Measurements from ENCODE around the gene NTPCR. TPM values are rescaled to one million over a fixed set of nuclear protein-coding genes. Genes with fewer than 3 reads are reported as not detected.

Gene NTPCR
- total RNA-seq, 1 donor from 2014 or later = 19.2 TPM

DNA sequence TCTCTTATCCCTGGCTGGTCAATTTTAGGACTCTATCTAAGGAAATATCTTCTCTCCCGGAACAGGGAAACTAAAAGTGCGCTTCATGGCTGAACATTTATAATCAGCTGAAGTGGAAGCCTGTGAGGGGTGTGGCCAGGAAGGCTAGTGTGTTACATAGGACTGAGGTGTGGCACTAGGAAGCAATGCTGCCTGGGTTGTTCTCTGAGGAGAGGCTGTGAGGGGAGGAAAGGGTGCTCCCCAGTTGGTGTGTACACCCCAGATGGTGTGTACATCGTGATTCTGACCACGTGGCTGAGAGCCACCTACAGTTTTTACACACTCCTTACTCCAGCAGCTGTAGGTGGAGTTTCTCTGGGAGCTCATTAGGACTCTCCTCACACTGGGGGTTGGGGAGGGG is 16.3 kb downstream of the NTPCR start:
- Histone ChIP-seq H3K9me3 (no peaks in the 10 kb centered on the region), H3K4me3 (no peak overlapping the region), H3K36me3 (peaks cover 0 to 18% of the 10 kb centered on the region in 2 donors), H3K4me1 (no peaks in the 10 kb centered on the region), H3K27me3 (no peaks in the 10 kb centered on the region), H3K27ac (no peak overlapping the region)
- intact Hi-C loops (cut with DNase I) = no loop called here
- TF ChIP-seq, protein P1, sequence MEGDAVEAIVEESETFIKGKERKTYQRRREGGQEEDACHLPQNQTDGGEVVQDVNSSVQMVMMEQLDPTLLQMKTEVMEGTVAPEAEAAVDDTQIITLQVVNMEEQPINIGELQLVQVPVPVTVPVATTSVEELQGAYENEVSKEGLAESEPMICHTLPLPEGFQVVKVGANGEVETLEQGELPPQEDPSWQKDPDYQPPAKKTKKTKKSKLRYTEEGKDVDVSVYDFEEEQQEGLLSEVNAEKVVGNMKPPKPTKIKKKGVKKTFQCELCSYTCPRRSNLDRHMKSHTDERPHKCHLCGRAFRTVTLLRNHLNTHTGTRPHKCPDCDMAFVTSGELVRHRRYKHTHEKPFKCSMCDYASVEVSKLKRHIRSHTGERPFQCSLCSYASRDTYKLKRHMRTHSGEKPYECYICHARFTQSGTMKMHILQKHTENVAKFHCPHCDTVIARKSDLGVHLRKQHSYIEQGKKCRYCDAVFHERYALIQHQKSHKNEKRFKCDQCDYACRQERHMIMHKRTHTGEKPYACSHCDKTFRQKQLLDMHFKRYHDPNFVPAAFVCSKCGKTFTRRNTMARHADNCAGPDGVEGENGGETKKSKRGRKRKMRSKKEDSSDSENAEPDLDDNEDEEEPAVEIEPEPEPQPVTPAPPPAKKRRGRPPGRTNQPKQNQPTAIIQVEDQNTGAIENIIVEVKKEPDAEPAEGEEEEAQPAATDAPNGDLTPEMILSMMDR (IDR thresholded peaks at IDR 0.05) = no peak
- TF ChIP-seq POLR2AphosphoS5 (IDR thresholded peaks at IDR 0.05; ENCODE audit: insufficient read depth in 1 of 2, low read depth in 1 of 2) (no peak), POLR2A (IDR thresholded peaks at IDR 0.05) (no peak)
- DNase-seq (ENCODE audit: extremely low spot score in 2 of 2) = no peak

DNA sequence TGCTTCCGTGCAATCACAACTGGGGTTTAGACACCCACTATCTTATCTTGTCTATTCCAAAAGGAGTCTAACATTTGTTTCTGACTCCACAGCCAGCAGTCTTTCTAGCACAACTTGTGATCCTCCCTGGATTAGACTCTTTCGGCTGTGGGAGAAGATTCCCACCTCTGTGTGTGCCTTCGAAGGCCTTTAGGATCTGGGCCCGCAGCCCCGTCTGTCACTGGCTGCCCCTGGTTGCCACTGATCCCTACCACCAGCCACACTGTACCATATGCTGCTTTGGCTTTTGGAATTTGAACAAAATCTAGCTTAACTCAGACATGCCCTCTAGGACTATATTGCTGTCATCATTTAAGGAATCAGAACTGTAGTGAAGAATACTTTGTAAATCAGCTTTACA is 18.0 kb downstream of the NTPCR start:
- TF ChIP-seq, protein P1 (IDR thresholded peaks at IDR 0.05) = no peak
- no peak for TF ChIP-seq POLR2AphosphoS5 (IDR thresholded peaks at IDR 0.05; ENCODE audit: insufficient read depth in 1 of 2, low read depth in 1 of 2)
- TF ChIP-seq POLR2A (IDR thresholded peaks at IDR 0.05) = no peak
- Histone ChIP-seq H3K9me3 (no peaks in the 10 kb centered on the region), H3K27ac (no peak overlapping the region), H3K4me1 (no peaks in the 10 kb centered on the region), H3K4me3 (no peak overlapping the region), H3K27me3 (no peaks in the 10 kb centered on the region), H3K36me3 (peaks cover 0 to 34% of the 10 kb centered on the region in 2 donors)
- DNase-seq (ENCODE audit: extremely low spot score in 2 of 2) = no peak
- intact Hi-C loops (cut with DNase I) = no loop called here

DNA sequence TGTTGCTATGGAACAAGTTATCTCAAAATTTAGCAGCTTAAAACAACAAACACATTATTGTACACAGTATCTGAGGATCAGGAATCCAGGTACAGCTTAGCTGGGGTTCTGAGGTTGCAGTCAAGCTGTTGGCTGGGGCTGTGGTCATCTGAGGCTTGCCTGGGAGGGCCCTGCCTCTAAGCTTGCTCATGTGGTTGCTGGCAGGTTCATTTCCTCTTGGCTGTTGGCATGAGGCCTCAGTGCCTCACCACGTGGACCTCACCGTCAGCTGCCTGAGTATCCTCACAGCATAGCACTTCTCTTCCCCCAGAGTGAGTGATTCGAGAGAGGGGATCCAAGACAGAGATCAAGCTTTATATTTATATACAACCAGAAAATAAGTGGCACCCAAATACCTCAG is 18.6 kb downstream of the NTPCR start:
- TF ChIP-seq POLR2AphosphoS5 (IDR thresholded peaks at IDR 0.05; ENCODE audit: insufficient read depth in 1 of 2, low read depth in 1 of 2) = no peak
- TF ChIP-seq, protein P1 (IDR thresholded peaks at IDR 0.05) = no peak
- no peak overlapping the region for H3K27ac ChIP-seq
- no peak overlapping the region for H3K4me3 ChIP-seq
- peaks cover 3% of the 10 kb centered on the region for H3K9me3 ChIP-seq
- H3K36me3 ChIP-seq = peaks cover 0 to 34% of the 10 kb centered on the region in 2 donors
- no peaks in the 10 kb centered on the region for H3K4me1 ChIP-seq
- H3K27me3 ChIP-seq = no peaks in the 10 kb centered on the region
- no peak for DNase-seq (ENCODE audit: extremely low spot score in 2 of 2)
- intact Hi-C loops (cut with DNase I) = no loop called here

DNA sequence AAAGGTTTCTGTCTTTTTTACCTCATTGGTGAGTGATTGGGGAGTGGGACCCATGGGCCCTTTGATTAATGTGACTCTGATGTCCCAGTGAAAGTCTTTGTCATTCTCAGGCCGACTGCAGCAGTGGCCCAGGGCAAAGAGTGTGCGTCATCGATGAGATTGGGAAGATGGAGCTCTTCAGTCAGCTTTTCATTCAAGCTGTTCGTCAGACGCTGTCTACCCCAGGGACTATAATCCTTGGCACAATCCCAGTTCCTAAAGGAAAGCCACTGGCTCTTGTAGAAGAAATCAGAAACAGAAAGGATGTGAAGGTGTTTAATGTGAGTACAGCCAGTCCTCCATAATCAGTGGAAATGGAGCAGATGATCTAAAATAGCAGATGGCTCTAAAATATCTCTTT is 19.4 kb downstream of the NTPCR start:
- no peak for TF ChIP-seq POLR2A (IDR thresholded peaks at IDR 0.05)
- no peak for TF ChIP-seq POLR2AphosphoS5 (IDR thresholded peaks at IDR 0.05; ENCODE audit: insufficient read depth in 1 of 2, low read depth in 1 of 2)
- TF ChIP-seq, protein P1 (IDR thresholded peaks at IDR 0.05) = no peak
- H3K4me1 ChIP-seq = peaks cover 4% of the 10 kb centered on the region
- H3K27ac ChIP-seq = no peak overlapping the region
- H3K4me3 ChIP-seq = no peak overlapping the region
- H3K36me3 ChIP-seq = peaks cover 0 to 34% of the 10 kb centered on the region in 2 donors
- DNase-seq (ENCODE audit: extremely low spot score in 2 of 2) = no peak
- H3K27me3 ChIP-seq = no peaks in the 10 kb centered on the region
- intact Hi-C loops (cut with DNase I) = loop anchor here (10.0 kb wide), 1 partner anchor 895 kb away; no protein-coding TSS in a partner anchor
- H3K9me3 ChIP-seq = peaks cover 3% of the 10 kb centered on the region

DNA sequence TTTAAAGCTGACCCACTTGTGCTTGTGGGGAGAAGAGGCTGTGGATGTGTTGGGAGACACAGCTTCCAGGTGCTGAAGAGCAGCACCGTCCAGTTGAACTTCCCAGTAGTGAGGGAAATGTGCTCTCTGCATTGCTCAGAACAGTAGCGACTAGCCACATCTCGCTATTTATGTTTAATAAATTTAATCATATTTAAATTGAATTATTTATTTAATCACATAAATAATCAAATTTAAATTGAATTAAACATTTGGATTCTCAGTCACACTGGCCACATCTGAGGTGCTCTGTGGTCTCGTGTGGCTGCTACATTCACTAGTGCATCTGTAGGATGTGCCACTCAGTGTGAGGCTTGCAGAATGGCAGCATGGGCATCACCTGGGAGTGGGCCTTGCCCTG is 20.1 kb downstream of the NTPCR start:
- H3K27ac ChIP-seq = no peak overlapping the region
- no peak for DNase-seq (ENCODE audit: extremely low spot score in 2 of 2)
- peaks cover 11% of the 10 kb centered on the region for H3K4me1 ChIP-seq
- H3K27me3 ChIP-seq = no peaks in the 10 kb centered on the region
- TF ChIP-seq POLR2AphosphoS5 (IDR thresholded peaks at IDR 0.05; ENCODE audit: insufficient read depth in 1 of 2, low read depth in 1 of 2) (no peak), POLR2A (IDR thresholded peaks at IDR 0.05) (no peak)
- TF ChIP-seq, protein P1 (IDR thresholded peaks at IDR 0.05) = no peak
- peaks cover 3% of the 10 kb centered on the region for H3K9me3 ChIP-seq
- H3K36me3 ChIP-seq = peaks cover 0 to 34% of the 10 kb centered on the region in 2 donors
- intact Hi-C loops (cut with DNase I) = loop anchor here (10.0 kb wide), 1 partner anchor 896 kb away; no protein-coding TSS in a partner anchor
- no peak overlapping the region for H3K4me3 ChIP-seq

All from vagina (tissue), 2 donors.